ENCODE measurements around the gene OTOA.
"Not testable (repeated sequence)": the region's sequence is repeated elsewhere in the genome, so short reads cannot be mapped to it uniquely, and the experiment has no call there.

The OTOA gene

DNA sequence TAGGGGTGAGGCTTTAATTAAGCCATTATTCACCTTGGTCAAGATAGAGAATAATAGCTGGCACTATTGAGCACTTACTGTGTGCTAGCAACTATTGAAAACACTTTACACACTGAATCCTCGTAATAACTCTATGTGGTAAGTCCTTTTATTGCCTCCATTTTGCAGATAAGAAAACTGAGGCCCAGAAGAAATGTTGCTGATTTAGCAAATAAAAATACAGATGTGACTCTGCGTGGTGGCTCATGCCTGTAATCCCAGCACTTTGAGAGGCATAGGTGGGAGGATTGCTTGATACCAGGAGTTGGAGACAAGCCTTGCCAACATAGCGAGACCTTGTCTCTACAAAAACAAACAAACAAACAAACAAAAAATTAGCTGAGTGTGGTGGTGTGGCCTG is 19.4 kb downstream of the OTOA start:
- no peak for DNase-seq

- DNase-seq, result peak in 2 of 3 donors; percentile 23 to 46
Measured at GRCh38 chr16:21684199-21684598, 20.4 kb downstream of the OTOA start.

DNA sequence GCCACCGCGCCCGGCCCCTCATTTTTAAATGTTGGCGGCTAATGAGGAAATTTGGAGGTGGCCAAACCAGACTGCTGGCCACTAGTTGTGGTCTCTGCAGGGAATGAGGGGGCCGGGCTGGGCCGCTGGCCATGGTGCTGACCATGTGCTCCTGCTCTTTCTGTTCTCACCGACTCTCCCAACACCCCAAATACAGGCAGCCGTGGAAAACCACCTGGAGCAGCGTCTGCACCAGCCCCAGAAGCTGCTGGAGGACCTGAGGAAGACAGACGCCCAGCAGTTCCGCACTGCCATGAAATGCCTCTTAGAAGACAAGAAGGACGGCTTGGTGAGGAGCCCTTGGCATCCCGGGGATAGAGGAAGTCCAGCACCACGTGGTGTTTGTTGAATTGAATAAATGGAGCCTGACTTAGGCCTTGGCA is 21.3 kb downstream of the OTOA start:
- peak in 1 of 3 donors; percentile 24 for DNase-seq

- DNase-seq, result no peak
Measured at GRCh38 chr16:21689107-21689506, 25.3 kb downstream of the OTOA start.

DNA sequence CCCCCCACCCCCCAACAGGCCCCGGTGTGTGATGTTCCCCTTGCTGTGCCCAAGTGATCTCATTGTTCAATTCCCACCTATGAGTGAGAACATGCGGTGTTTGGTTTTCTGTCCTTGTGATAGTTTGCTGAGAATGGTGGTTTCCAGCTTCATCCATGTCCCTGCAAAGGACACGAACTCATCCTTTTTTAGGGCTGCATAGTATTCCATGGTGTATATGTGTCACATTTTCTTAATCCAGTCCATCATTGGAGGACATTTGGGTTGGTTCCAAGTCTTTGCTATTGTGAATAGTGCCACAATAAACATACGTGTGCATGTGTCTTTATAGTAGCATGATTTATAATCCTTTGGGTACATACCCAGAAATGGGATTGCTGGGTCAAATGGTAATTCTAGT is 27.2 kb downstream of the OTOA start:
- not testable (repeated sequence) for DNase-seq

GRCh38 chr16:21694609-21695008 is 30.8 kb downstream of the OTOA start:
- no peak for DNase-seq

GRCh38 chr16:21697032-21697431 is 33.3 kb downstream of the OTOA start:
- DNase-seq, result no peak

DNA sequence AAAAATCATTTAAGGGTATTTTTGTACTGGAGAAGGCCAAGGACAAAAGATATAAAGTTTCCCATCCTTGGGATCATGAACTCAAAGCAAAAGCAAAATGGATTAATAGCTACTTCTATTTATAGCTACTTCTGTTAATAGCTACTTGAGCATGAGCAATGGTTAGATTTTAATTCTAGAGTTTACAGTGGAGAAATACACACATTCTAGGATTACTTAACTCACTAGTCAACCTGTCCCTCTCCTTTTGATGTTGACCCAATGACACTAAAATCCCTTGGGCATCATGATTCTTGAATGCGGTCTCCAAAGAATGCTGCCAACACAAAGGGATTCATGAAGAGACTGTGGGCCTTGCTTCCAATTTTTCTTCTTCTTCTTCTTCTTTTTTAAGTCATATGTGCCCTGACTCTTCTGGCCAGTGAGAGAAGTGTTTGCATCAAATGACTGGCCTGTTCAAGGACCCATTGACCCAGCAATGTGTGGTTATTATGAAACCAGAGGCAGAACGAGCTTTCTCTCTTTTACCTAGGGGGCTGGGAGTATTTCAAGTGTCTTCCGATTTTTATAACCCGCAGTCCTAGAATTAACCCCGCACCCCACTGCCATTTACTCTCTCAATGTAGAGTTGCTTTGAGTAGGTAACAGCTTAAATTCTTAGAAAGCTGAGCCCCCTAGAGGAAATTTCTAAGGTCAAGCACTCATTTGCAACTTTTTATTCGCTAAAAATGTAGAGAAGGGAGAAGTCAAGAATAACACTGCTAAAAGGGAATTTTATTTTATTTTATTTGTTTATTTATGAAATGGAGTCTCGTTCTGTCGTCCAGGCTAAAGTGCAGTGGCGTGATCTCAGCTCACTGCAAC is 34.6 kb downstream of the OTOA start:
- peak in 1 of 3 donors; percentile 16 for DNase-seq

GRCh38 chr16:21701271-21701670 is 37.5 kb downstream of the OTOA start:
- DNase-seq, result no peak

GRCh38 chr16:21702276-21702675 is 38.5 kb downstream of the OTOA start:
- DNase-seq, result peak; percentile 35 to 56 (median 53)

DNA sequence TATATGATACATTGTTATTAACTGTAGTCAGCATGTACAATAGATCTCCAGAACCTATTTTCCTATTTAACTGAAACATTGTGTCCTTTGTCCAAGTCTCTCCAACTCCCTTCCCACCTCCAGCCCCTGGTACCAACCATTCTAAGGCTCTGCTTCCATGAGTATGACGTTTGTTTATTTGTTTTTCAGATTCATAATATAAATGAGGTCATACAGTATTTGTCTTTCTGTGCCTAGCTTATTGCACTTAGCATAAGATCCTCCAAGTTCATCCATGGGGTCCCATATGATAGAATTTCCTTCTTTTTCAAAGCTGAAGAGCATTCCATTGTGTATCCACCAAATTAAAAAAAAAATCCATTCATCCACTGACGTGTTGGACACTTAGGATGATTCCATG is 39.4 kb downstream of the OTOA start:
- DNase-seq, result no peak

- DNase-seq, result peak in 1 of 3 donors; percentile 17
Measured at GRCh38 chr16:21703589-21704174, 39.9 kb downstream of the OTOA start.

GRCh38 chr16:21704266-21704665 is 40.5 kb downstream of the OTOA start:
- DNase-seq, result no peak

DNA sequence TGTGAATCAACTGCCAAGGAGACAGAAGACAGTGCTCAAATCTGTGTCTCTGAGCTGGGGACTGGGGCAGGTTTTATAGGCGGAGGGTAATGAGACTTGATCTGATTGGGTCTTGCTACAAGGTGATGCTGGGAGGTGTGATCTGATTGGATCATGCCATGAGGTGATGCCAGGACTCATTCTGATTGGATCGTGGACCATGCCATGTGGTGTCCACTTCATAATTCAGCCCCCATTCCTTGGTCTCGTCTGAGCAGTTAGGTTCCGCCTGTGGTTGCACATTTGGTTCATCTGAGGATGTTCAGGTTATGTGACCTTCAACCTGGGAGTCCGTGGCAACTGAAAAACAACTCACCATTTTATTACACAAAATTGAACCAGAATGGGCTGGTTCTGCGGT is 41.0 kb downstream of the OTOA start:
- DNase-seq, result no peak

DNA sequence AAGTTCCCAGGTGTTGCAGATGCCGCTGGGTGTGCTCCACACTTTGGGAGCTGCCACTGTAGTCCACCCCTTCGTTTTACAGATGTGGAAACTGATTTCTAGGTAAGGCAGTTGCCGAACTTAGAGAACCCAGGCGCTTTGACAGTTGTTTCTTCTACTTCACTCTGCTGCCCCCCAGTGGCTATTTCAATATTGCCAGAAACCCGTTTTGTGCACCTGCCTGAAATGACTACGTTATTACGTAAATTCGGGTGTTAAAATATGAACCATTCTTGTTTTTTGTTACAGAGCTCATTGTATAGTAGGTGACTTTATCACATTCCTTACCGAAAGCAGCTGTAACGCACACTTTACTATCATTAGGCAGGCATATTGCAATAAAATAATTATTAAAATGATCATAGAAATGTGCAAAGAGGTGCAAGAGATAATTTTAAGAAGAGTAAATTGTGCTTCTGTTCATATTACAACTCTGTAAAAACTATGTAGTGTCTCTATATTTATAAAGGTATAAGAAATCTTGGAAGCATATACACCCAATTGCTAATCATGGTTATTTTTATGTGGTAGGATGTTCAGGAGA is 44.9 kb downstream of the OTOA start:
- peak; percentile 79 to 88 (median 88) for DNase-seq

DNA sequence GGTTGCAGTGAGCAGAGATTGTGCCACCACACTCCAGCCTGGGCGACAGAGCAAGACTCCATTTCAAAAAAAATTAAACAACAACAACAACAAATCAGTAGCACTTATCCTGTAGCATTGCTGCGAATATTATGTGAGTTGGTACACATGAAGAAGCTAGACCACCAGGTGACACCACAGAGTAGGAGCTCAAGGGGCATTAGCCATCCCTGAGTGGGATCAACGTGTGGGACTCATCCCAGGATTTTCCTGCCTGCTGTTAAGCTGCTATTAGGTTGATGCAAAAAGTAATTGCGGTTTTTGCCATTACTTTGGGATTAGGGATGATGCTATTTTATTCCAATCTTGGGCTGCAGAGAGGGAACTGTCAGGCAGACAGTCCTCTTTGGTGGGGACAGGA is 47.2 kb downstream of the OTOA start:
- no peak for DNase-seq

DNA sequence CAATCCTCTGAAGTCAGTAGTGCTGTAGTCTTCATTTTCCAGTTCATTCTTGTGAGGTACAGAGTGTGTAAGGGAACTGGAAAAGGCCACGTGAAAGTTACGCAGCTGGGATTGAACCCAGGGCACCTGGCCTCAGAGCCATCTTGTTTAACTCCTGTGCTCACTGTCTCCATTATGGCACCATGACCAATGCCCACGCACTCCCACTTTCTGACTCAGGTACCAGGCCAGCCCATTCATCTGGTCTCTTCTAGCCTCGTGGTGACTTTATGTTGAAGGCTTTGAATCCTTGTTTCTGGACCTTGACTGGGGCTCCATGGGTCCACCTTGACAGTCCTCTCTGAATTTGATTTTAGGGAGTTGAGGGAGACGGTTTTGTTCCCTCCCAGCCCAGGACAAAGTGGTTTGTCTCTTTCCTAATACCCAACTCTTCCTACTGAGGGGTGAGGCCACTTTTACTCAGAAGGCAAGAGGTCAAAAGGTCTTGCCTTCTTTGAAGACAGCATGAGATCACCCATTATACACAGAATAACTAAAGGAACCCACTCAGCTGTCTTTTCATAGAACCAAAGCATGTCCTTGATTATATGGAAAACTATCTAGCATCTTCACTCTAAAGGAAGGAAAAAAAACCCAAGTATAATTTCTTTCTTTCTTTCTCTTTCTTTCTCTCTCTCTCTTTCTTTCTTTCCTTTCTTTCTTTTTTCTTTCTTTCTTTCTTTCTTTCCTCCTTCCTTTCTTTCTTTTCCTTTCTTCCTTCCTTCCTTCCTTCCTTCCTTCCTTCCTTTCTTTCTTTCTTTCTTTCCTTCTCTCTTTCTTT is 50.0 kb downstream of the OTOA start:
- peak; percentile 60 to 75 (median 70) for DNase-seq

DNA sequence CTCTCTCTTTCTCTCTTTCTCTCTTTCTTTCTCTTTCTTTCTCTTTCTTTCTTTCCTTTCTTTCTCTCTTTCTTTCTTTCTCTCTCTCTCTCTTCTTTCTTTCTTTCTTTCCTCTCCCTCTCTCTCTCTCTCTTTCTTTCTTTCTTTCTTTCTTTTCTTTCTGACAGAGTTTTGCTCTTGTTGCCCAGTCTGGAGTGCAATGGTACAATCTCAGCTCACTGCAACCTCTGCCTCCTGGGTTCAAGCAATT is 50.5 kb downstream of the OTOA start:
- DNase-seq, result not testable (repeated sequence)

DNA sequence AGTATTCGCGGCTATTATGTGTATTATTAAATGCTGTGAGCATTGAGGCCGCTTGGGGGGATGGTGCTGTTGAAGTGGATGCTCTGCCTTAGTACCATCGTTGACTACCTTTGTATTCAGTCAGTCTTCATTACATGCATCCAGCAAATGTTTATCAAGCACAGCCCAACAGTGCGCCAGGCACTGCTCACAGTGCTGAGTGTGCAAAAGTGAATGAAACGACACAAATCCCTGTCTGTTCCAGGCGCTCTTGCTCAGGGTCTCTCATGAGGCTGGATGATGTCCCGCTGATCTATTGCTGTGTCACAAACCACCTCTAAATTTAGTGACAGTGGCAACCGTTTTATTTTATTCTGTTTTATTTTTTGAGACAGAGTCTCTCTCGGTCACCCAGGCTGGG is 53.8 kb downstream of the OTOA start:
- no peak for DNase-seq

DNA sequence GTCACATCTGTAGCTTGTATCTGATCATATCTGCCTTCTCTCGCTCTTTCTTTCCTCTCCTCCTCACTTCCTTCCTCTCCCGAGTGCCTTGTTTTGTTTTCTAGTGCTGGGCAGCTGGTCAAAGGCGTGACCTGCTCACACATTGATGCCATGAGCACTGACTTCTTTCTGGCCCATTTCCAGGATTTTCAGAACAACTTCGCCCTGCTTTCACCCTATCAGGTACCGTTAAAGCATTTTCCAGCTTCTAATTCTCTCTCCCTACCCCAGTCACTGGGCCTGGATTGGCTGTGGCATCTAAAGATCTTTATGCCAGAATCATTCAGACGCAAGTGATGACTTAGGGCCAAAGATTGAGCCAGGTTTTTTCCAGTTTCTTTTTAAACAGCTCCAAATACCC is 55.5 kb downstream of the OTOA start:
- no peak for DNase-seq

DNA sequence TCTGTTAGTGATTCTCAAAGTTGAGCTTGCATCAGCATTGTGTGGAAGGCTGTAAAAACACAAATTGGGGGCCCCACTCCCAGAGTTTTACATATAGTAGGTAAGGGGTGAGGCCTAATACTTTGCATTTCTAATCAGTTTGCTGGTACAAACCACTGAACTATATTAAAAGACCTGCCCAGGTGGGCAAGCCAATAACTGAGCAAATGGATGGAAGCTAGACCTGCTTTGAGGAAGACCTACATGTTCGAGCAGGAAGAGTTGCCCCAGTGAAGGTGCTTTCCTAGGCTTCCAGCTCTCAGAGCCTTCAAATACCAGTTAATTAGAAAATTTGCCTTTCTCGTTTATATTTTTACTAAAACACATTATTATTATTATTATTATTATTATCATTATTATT is 56.8 kb downstream of the OTOA start:
- no peak for DNase-seq

GRCh38 chr16:21722771-21723455 is 59.1 kb downstream of the OTOA start:
- no peak for DNase-seq

DNA sequence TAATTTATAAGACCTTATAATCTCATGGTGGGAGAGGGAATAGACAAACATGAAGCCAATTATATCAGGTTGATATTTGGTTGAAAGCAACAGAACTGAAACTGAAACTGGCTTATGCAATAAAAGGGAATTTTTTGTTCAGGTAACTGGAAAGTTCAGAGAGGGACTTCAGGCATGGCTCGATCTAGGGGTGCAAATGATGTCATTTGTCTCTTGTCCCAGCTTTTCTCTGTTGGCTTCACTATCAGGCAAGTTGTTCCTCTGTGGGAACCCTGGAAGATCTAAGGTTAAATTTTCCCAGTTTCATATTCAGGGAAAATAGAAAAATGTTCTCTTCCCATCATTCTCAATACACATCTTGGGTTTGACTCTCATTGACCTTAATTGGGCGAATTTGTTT is 59.8 kb downstream of the OTOA start:
- peak in 1 of 3 donors; percentile 12 for DNase-seq
